K562 (cell line): ENCODE results near the gene WWTR1. TPM values are rescaled to one million over a fixed set of nuclear protein-coding genes. Genes with fewer than 3 reads are reported as not detected.

Experiments
- ATAC-seq: fragments of 200-7000 bp; cut with Tn5 transposase; 3 replicates; pipeline ENCODE4 v1.9.1; 2020; ENCODE audit warnings: moderate library complexity
- BruUV-seq: library from RNA; stranded (reverse); fragments of 400-500 nt; replicated peaks from 2 replicates; lab custom pipeline; 2021; lab: Mats Ljungman, UMichigan
- CTCF ChIA-PET: fragments of 300-600 bp; formaldehyde crosslinking; extraction: SDS; loops from one replicate; lab custom pipeline; 2021; ENCODE audit warnings: low intra/inter-chr PET ratio; lab: Yijun Ruan, JAX
- POLR2A ChIA-PET: fragments of 300-600, 350-650 bp; sonication (Branson Sonifier 250); formaldehyde crosslinking; extraction: SDS; loops from one replicate; lab custom pipeline; 2021; ENCODE audit warnings: antibody characterized with exemption, inconsistent platforms; lab: Yijun Ruan, JAX
- DNase-seq, 4 experiments: peaks; one replicate each; pipeline versions ENCODE4 v3.0.0 to v3.0.0-alpha.2; 2011 to 2018; ENCODE audit warnings: low spot score in 3 of 4, mixed read lengths in 3 of 4; ENCODE audit errors: extremely low read depth in 1 of 4
- FAIRE-seq: peaks from 2 replicates; lab custom pipeline; 2011; peaks lifted over from hg19 to GRCh38; lab: Jason Lieb, UNC
- H2AFZ ChIP-seq: 2 replicates; pipeline ENCODE4 v1.6.0; 2011; ENCODE audit warnings: low read depth, low read length, control low read depth, inconsistent platforms
- H3K27ac ChIP-seq: fragments of 200-600 bp; 3 replicates; pipeline ENCODE4 v1.8.0; 2011; ENCODE audit warnings: low read depth, mild to moderate bottlenecking, control low read depth, inconsistent platforms, low read length, moderate library complexity, mixed read lengths; ENCODE audit errors: extremely low read depth
- H3K27me3 ChIP-seq, 2 experiments: fragments of 300-600 bp in 1 of 2; 2 replicates in 1 of 2; 3 replicates in 1 of 2; pipeline versions ENCODE4 v1.6.0 to v1.8.0; 2011; ENCODE audit warnings: inconsistent platforms in 2 of 2, low read length in 2 of 2, mild to moderate bottlenecking in 1 of 2, mixed read lengths in 1 of 2, moderate library complexity in 1 of 2; ENCODE audit not compliant: control insufficient read depth in 2 of 2, insufficient read depth in 2 of 2
- H3K36me3 ChIP-seq: fragments of 300-600 bp; 3 replicates; pipeline ENCODE4 v1.8.0; 2011; ENCODE audit warnings: mild to moderate bottlenecking, low read length, inconsistent platforms; ENCODE audit not compliant: control insufficient read depth, insufficient read depth
- H3K4me1 ChIP-seq, 2 experiments: fragments of 200-600 bp in 1 of 2; replicated peaks in 1 of 2; 2 replicates in 1 of 2; 3 replicates in 1 of 2; pipeline versions ENCODE4 v1.5.1 to v1.8.0; 2011; ENCODE audit warnings: inconsistent platforms in 2 of 2, low read length in 2 of 2, mild to moderate bottlenecking in 1 of 2, mixed read lengths in 1 of 2, moderate library complexity in 1 of 2; ENCODE audit not compliant: control insufficient read depth in 2 of 2, insufficient read depth in 2 of 2
- H3K4me2 ChIP-seq: 2 replicates; pipeline ENCODE4 v1.6.1; 2011; ENCODE audit warnings: low read length, control low read depth, inconsistent platforms, mixed read lengths; ENCODE audit not compliant: insufficient read depth
- H3K4me3 ChIP-seq: fragments of 200-600 bp; sonication (generic), shearing (Covaris generic); 2 replicates; pipeline ENCODE4 v1.5.1; 2016; ENCODE audit warnings: control low read depth, inconsistent platforms
- H3K79me2 ChIP-seq: fragments of 200-600 bp; 3 replicates; pipeline ENCODE4 v1.8.0; 2011; ENCODE audit warnings: low read length, inconsistent platforms; ENCODE audit not compliant: control insufficient read depth, insufficient read depth
- H3K9ac ChIP-seq, 2 experiments: 2 replicates each; pipeline versions ENCODE4 v1.6.0 to v1.6.1; 2011; ENCODE audit warnings: low read depth in 2 of 2, low read length in 2 of 2, control low read depth in 1 of 2, inconsistent platforms in 1 of 2, mild to moderate bottlenecking in 1 of 2, mixed read lengths in 1 of 2; ENCODE audit not compliant: insufficient read depth in 1 of 2
- H3K9me1 ChIP-seq: one replicate; pipeline ENCODE4 v1.6.0; 2011; ENCODE audit warnings: inconsistent platforms, mild to moderate bottlenecking, low read length, moderate library complexity; ENCODE audit not compliant: control insufficient read depth, insufficient read depth
- H3K9me3 ChIP-seq: replicated peaks from 2 replicates; pipeline ENCODE4 v1.5.1; 2011; ENCODE audit warnings: low read depth, low read length, inconsistent platforms; ENCODE audit not compliant: control insufficient read depth, insufficient read depth
- H4K20me1 ChIP-seq: replicated peaks from 2 replicates; pipeline ENCODE4 v1.6.1; 2011; ENCODE audit warnings: low read length, inconsistent platforms, mixed read lengths; ENCODE audit not compliant: control insufficient read depth, insufficient read depth
- CBFA2T3 ChIP-seq: fragments of 450-650 bp; IDR thresholded peaks from 2 replicates; pipeline ENCODE4 v1.6.1; 2017
- FOXP1 ChIP-seq: sonication (generic); formaldehyde crosslinking; IDR thresholded peaks from 2 replicates; pipeline ENCODE4 v1.8.0; 2022; ENCODE audit warnings: mild to moderate bottlenecking, missing genetic modification reagents
- NFIC ChIP-seq: fragments of 450-650 bp; IDR thresholded peaks from 2 replicates; pipeline ENCODE4 v1.6.1; 2017; ENCODE audit warnings: mild to moderate bottlenecking, inconsistent platforms
- TAF15 ChIP-seq: fragments of 200-400 bp; formaldehyde crosslinking; IDR thresholded peaks from 2 replicates; pipeline ENCODE4 v1.6.1; 2017; ENCODE audit warnings: mild to moderate bottlenecking, low read depth, low read length, moderate library complexity
- ZNF354B ChIP-seq: fragments of 250-450 bp; sonication (Bioruptor Pico); IDR thresholded peaks from 2 replicates; pipeline ENCODE4 v1.4.0; 2020
- WGBS: fragments of 100-300 bp; shearing (Covaris generic); methylation state at CpG from one replicate; pipeline ENCODE4 v1.1.6; 2016; ENCODE audit warnings: low coverage, mixed read lengths; ENCODE audit not compliant: insufficient coverage; ENCODE audit errors: missing lambda C conversion rate; 5-methylcytosine and 5-hydroxymethylcytosine counted together
- in situ Hi-C: fragments of 300-500 bp; cut with MboI; formaldehyde crosslinking; loops from 4 replicates; pipeline ENCODE4 v1.15.0; 2018; ENCODE audit warnings: inconsistent platforms, mixed read lengths
- intact Hi-C: fragments of 100-400 bp; cut with micrococcal nuclease; formaldehyde crosslinking; loops from 2 replicates; pipeline ENCODE4 v1.14.2; 2022
- polyA plus RNA-seq, 8 experiments: library from polyadenylated mRNA; depleted of rRNA in 4 of 8; stranded (reverse) in 5 of 8; unstranded in 3 of 8; fragments of >200 nt; fragmentation: Nextera tagmentation in 2 of 8; fragmentation: Illumina TruSeq in 1 of 8; extraction: Ambion mirVana in 2 of 8; extraction: Trizol in 1 of 8; gene quantifications; 2 replicates each; pipeline versions ENCODE4 v1.2.1 to v1.2.3, GENCODE V29; 2011 to 2014; ENCODE audit warnings: inconsistent platforms in 1 of 8, missing spikeins in 1 of 8
- total RNA-seq, 7 experiments: library from RNA; depleted of rRNA in 6 of 7; stranded (reverse); fragments of >200 nt in 6 of 7; fragmentation: Illumina TruSeq in 2 of 7; extraction: Trizol in 2 of 7; gene quantifications; 2 replicates each; pipeline versions ENCODE4 v1.2.1 to v1.2.3, GENCODE V29; 2011 to 2021; ENCODE audit warnings: low replicate concordance in 1 of 7
- TF ChIP-seq, protein P1 (sequence below): sonication (generic); formaldehyde crosslinking; IDR thresholded peaks from 2 replicates; pipeline ENCODE4 v1.8.1; 2023; ENCODE audit warnings: mild to moderate bottlenecking, missing genetic modification reagents

Gene WWTR1
- total and polyA plus RNA-seq, 9 of the 15 experiments (the other 6 are each of a cell fraction or from before 2014, with no cell fraction given), result 0.04 to 1.5 (median 0.60) TPM

DNA sequence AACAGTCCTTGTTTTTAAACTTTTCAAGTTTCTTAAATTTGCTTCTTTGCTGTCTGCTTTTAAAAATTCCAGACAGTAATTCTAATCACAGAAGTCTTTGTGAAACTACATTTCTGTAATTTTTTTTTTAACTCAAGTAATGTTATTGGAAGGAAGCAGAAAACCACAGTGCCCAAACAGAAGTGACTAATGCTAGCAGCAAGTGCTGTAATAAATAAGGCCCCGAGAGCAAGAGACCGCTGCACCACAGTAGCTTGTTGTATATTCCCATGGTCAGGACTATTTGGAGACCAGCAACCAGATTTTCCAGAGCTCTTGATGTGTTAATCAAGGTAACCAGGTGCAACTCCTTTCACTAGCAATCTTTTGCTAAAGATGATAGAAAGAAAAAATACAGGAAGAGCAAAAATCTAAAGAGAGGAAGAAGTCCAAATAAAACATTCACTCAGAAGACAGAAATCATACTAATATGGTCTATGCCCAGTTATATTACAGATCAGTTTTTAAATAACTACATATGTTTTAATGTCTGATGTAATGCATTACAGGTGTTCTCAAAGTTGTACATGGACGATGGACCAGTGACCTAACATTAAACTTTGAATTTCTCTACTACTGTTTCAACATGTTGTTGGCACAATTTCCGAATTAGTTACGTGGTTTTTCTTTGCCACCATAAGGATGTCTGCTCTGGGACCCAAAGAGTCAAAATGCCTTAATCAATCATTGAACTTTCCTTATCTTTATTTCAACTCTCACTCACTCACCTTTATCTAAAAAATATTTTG is 36.4 kb downstream of the WWTR1 start (continued):
- TF ChIP-seq, protein P1, sequence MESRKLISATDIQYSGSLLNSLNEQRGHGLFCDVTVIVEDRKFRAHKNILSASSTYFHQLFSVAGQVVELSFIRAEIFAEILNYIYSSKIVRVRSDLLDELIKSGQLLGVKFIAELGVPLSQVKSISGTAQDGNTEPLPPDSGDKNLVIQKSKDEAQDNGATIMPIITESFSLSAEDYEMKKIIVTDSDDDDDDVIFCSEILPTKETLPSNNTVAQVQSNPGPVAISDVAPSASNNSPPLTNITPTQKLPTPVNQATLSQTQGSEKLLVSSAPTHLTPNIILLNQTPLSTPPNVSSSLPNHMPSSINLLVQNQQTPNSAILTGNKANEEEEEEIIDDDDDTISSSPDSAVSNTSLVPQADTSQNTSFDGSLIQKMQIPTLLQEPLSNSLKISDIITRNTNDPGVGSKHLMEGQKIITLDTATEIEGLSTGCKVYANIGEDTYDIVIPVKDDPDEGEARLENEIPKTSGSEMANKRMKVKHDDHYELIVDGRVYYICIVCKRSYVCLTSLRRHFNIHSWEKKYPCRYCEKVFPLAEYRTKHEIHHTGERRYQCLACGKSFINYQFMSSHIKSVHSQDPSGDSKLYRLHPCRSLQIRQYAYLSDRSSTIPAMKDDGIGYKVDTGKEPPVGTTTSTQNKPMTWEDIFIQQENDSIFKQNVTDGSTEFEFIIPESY (CRISPR knock-in tag), result no peak
- no peak for TF ChIP-seq TAF15
- no peak for TF ChIP-seq ZNF354B (CRISPR knock-in tag)
- no peak for TF ChIP-seq FOXP1 (CRISPR knock-in tag)

DNA sequence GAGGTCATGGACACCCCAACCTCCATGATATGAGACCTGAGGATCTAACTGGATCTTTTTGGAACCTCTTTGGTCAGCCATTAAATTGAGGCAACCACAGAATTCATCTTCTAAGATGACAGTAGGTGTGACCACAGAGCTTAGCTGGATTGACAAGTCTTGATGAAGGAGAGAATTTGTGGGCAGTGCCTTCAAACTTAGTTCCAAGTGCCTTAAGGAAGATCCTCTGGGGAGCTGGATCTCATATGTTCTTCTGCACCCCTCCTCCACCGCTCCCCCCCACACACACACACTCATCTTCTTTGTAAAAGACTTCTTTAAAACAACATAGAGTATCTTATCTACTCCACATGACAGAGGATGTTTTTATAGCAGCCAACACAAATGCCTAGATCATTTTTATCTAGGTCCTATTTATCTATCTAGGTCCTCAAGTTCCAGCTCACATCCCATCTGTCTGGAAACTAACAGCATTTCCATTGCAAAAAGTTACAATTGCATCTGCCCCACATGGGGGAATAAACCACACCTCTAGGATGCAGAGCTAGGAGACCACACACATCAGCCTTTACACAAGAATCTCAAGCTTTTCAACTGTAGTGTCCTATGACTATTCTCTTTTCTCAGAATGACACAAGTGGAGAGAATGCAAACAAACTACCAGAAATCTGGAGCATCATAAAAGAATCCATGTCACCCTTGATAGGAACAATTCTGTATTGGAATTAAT is 37.4 kb downstream of the WWTR1 start:
- no peaks in the 10 kb centered on the region for H3K9me3 ChIP-seq
- peaks cover 0 to 3% of the 10 kb centered on the region in 2 experiments; a peak in 2 of 5 replicates for H3K27me3 ChIP-seq
- no TSS peak for BruUV-seq
- ChIA-PET POLR2A (interaction anchor here (2.1 kb wide), 1 partner anchor 12 kb away, joined by 4 read pairs; no protein-coding TSS in a partner anchor), CTCF (no interaction called here)
- in situ Hi-C loops (no loop called here), intact Hi-C loops (no loop called here)
- H3K9ac ChIP-seq, result no peak overlapping the region
- no CpG with 5 or more reads among the region's 1 CpG for WGBS
- H3K36me3 ChIP-seq, result no peaks in the 10 kb centered on the region
- H3K4me1 ChIP-seq, result no peaks in the 10 kb centered on the region; a peak in 2 of 5 replicates
- H3K79me2 ChIP-seq, result no peaks in the 10 kb centered on the region
- no peak overlapping the region for H3K4me2 ChIP-seq
- no peak for TF ChIP-seq CBFA2T3
- no peak for TF ChIP-seq NFIC
- no peak overlapping the region for H3K27ac ChIP-seq
- no peaks in the 10 kb centered on the region for H4K20me1 ChIP-seq
- H3K4me3 ChIP-seq, result no peak overlapping the region
- no peak for ATAC-seq
- FAIRE-seq, result no peak
- H3K9me1 ChIP-seq, result no peaks in the 10 kb centered on the region
- H2AFZ ChIP-seq, result no peak overlapping the region
- no peak for DNase-seq
